Gastrocnemius medialis (tissue), 4 donors: ENCODE measurements around the gene PTN.

Source experiments
- POLR2A ChIP-seq, 2 donors: fragments of 450-650 bp; IDR thresholded peaks; one replicate each; pipeline ENCODE4 v1.6.1; 2017; ENCODE audit warnings: antibody characterized with exemption in 2 of 2, mild to moderate bottlenecking in 2 of 2, moderate library complexity in 2 of 2
- TF ChIP-seq, protein P1 (sequence below), 5 experiments: fragments of 450-650 bp in 3 of 5; fragments of 200-600 bp in 2 of 5; sonication (generic) in 2 of 5; IDR thresholded peaks in 4 of 5; conservative IDR thresholded peaks in 1 of 5; 1 replicate in 4 of 5; 2 replicates in 1 of 5; pipeline ENCODE4 v1.5.1; 2016 to 2019; ENCODE audit warnings: antibody characterized with exemption in 5 of 5, mild to moderate bottlenecking in 3 of 5, moderate library complexity in 3 of 5

DNA sequence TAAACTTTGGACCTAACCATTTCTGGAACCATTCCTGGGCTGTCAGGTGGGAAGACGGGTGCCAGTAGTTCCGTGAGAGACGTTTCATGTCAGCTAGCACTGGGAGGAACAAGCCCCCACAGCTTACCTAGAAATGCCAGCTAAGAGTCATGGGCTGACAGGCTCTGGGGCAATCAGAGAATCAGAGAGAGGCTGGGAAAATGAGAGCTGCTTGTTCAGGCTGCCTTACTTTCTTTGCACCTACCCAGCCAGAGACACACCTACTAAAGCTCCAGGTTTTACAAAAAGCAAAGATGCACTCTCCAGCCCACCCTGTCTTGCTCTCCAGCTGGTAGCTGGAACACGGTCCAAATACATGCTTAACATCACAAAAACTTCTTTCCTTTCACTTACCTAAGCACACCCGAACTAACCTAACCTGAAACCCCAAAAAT, 688 bp downstream of the PTN start:
- TF ChIP-seq, protein P1, sequence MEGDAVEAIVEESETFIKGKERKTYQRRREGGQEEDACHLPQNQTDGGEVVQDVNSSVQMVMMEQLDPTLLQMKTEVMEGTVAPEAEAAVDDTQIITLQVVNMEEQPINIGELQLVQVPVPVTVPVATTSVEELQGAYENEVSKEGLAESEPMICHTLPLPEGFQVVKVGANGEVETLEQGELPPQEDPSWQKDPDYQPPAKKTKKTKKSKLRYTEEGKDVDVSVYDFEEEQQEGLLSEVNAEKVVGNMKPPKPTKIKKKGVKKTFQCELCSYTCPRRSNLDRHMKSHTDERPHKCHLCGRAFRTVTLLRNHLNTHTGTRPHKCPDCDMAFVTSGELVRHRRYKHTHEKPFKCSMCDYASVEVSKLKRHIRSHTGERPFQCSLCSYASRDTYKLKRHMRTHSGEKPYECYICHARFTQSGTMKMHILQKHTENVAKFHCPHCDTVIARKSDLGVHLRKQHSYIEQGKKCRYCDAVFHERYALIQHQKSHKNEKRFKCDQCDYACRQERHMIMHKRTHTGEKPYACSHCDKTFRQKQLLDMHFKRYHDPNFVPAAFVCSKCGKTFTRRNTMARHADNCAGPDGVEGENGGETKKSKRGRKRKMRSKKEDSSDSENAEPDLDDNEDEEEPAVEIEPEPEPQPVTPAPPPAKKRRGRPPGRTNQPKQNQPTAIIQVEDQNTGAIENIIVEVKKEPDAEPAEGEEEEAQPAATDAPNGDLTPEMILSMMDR (IDR thresholded peaks at IDR 0.05 in 4 of 5, conservative IDR thresholded peaks at IDR 0.05 in 1 of 5): no peak
- TF ChIP-seq POLR2A (IDR thresholded peaks at IDR 0.05): no peak
